Astrocyte (in vitro differentiated cells and primary cell): Measurements from ENCODE around the gene LDLRAD4. TPM values are rescaled to one million over a fixed set of nuclear protein-coding genes. Genes with fewer than 3 reads are reported as not detected.

Source experiments
- DNase-seq: peaks from one replicate; pipeline ENCODE4 v3.0.0-alpha.2; 2010; ENCODE audit warnings: low read depth
- FAIRE-seq: peaks from 2 replicates; lab custom pipeline; 2011; peaks lifted over from hg19 to GRCh38; lab: Jason Lieb, UNC
- H2AFZ ChIP-seq: 2 replicates; pipeline ENCODE4 v1.6.0; 2012; ENCODE audit warnings: low read depth, low read length, inconsistent platforms
- H3K27ac ChIP-seq: 2 replicates; pipeline ENCODE4 v1.5.1; 2011; ENCODE audit warnings: low read depth, low read length, inconsistent platforms
- H3K27me3 ChIP-seq: 2 replicates; pipeline ENCODE4 v1.6.0; 2011; ENCODE audit warnings: low read length, inconsistent platforms; ENCODE audit not compliant: insufficient read depth
- H3K36me3 ChIP-seq: 2 replicates; pipeline ENCODE4 v1.5.1; 2011; ENCODE audit warnings: low read length, inconsistent platforms; ENCODE audit not compliant: insufficient read depth
- H3K4me1 ChIP-seq: 2 replicates; pipeline ENCODE4 v1.5.1; 2011; ENCODE audit warnings: low read length, inconsistent platforms; ENCODE audit not compliant: insufficient read depth
- H3K4me2 ChIP-seq: 2 replicates; pipeline ENCODE4 v1.6.0; 2012; ENCODE audit warnings: low read length, inconsistent platforms
- H3K4me3 ChIP-seq: 2 replicates; pipeline ENCODE4 v1.5.1; 2011; ENCODE audit warnings: low read depth, mild to moderate bottlenecking, low read length, inconsistent platforms; ENCODE audit not compliant: insufficient read depth
- H3K79me2 ChIP-seq: 2 replicates; pipeline ENCODE4 v1.6.0; 2012; ENCODE audit warnings: mild to moderate bottlenecking, low read length, inconsistent platforms; ENCODE audit not compliant: insufficient read depth
- H3K9ac ChIP-seq: 2 replicates; pipeline ENCODE4 v1.6.0; 2012; ENCODE audit warnings: mild to moderate bottlenecking, low read length, inconsistent platforms
- H3K9me3 ChIP-seq: 2 replicates; pipeline ENCODE4 v1.5.1; 2012; ENCODE audit warnings: low read depth, mild to moderate bottlenecking, low read length, inconsistent platforms; ENCODE audit not compliant: insufficient read depth
- H4K20me1 ChIP-seq: 2 replicates; pipeline ENCODE4 v1.6.0; 2012; ENCODE audit warnings: low read length, inconsistent platforms; ENCODE audit not compliant: insufficient read depth
- H3K27ac Mint-ChIP-seq: one replicate; pipeline ENCODE4 v1.8.0; 2021; ENCODE audit warnings: mild to moderate bottlenecking, mixed read lengths; ENCODE audit not compliant: unreplicated experiment
- H3K27me3 Mint-ChIP-seq: one replicate; pipeline ENCODE4 v1.8.0; 2021; ENCODE audit warnings: low read depth, mixed read lengths; ENCODE audit not compliant: unreplicated experiment
- H3K36me3 Mint-ChIP-seq: one replicate; pipeline ENCODE4 v1.8.0; 2021; ENCODE audit warnings: low read depth, mixed read lengths; ENCODE audit not compliant: unreplicated experiment
- H3K4me1 Mint-ChIP-seq: one replicate; pipeline ENCODE4 v1.8.0; 2021; ENCODE audit warnings: low read depth, mixed read lengths; ENCODE audit not compliant: unreplicated experiment
- H3K4me3 Mint-ChIP-seq: one replicate; pipeline ENCODE4 v1.8.0; 2021; ENCODE audit warnings: mild to moderate bottlenecking, moderate library complexity, mixed read lengths; ENCODE audit not compliant: unreplicated experiment
- H3K9me3 Mint-ChIP-seq: one replicate; pipeline ENCODE4 v1.8.0; 2021; ENCODE audit warnings: mild to moderate bottlenecking, mixed read lengths; ENCODE audit not compliant: unreplicated experiment
- EZH2 ChIP-seq: IDR thresholded peaks from 2 replicates; pipeline ENCODE4 v1.6.1; 2012; ENCODE audit warnings: mild to moderate bottlenecking, low read length, inconsistent platforms; ENCODE audit not compliant: insufficient read depth
- total RNA-seq: library from RNA; stranded (reverse); gene quantifications from 2 replicates; pipeline ENCODE4 v1.2.1, GENCODE V29; 2021
- TF ChIP-seq, protein P1 (sequence below): IDR thresholded peaks from 2 replicates; pipeline ENCODE4 v1.5.1; 2011; ENCODE audit warnings: low read depth, mild to moderate bottlenecking, inconsistent platforms, low read length, moderate library complexity; ENCODE audit not compliant: insufficient read depth

Gene LDLRAD4
- total RNA-seq, 1 donor from 2014 or later, result 26.0 TPM

DNA sequence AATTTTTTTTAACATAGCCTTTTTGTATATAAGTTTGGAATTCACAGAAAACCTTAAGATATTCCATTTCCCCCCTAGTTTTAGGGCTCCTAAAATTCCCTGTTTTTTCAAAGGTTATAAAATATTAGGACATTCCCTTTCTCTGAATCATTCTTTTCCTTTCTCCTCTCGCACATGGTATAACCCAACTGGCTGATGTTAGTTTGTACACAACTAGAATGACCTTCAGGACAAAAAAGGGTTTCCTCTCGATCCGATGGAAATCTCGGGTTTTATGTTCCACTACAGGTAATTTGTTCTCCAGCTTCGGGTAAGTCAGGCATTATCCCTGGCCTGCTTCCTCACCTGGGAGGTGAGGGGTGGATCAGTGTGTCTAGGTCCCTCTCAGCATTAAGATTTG, 215.1 kb downstream of the LDLRAD4 start:
- DNase-seq (no peak), FAIRE-seq (no peak)
- H3K4me3 Mint-ChIP-seq, result no peak overlapping the region
- peaks cover 7% of the 10 kb centered on the region for H3K36me3 Mint-ChIP-seq
- Histone ChIP-seq H3K4me2 (no peak overlapping the region), H3K4me3 (no peak overlapping the region), H3K79me2 (no peaks in the 10 kb centered on the region), H4K20me1 (no peaks in the 10 kb centered on the region), H2AFZ (no peak overlapping the region), H3K27me3 (no peaks in the 10 kb centered on the region), H3K9ac (no peak overlapping the region), H3K9me3 (no peaks in the 10 kb centered on the region), H3K4me1 (peaks cover 26% of the 10 kb centered on the region), H3K27ac (no peak overlapping the region), H3K36me3 (no peaks in the 10 kb centered on the region)
- no peak overlapping the region for H3K27ac Mint-ChIP-seq
- no peak for TF ChIP-seq EZH2
- TF ChIP-seq, protein P1, sequence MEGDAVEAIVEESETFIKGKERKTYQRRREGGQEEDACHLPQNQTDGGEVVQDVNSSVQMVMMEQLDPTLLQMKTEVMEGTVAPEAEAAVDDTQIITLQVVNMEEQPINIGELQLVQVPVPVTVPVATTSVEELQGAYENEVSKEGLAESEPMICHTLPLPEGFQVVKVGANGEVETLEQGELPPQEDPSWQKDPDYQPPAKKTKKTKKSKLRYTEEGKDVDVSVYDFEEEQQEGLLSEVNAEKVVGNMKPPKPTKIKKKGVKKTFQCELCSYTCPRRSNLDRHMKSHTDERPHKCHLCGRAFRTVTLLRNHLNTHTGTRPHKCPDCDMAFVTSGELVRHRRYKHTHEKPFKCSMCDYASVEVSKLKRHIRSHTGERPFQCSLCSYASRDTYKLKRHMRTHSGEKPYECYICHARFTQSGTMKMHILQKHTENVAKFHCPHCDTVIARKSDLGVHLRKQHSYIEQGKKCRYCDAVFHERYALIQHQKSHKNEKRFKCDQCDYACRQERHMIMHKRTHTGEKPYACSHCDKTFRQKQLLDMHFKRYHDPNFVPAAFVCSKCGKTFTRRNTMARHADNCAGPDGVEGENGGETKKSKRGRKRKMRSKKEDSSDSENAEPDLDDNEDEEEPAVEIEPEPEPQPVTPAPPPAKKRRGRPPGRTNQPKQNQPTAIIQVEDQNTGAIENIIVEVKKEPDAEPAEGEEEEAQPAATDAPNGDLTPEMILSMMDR, result no peak
- H3K4me1 Mint-ChIP-seq, result peaks cover 33% of the 10 kb centered on the region
- no peaks in the 10 kb centered on the region for H3K9me3 Mint-ChIP-seq
- no peaks in the 10 kb centered on the region for H3K27me3 Mint-ChIP-seq

DNA sequence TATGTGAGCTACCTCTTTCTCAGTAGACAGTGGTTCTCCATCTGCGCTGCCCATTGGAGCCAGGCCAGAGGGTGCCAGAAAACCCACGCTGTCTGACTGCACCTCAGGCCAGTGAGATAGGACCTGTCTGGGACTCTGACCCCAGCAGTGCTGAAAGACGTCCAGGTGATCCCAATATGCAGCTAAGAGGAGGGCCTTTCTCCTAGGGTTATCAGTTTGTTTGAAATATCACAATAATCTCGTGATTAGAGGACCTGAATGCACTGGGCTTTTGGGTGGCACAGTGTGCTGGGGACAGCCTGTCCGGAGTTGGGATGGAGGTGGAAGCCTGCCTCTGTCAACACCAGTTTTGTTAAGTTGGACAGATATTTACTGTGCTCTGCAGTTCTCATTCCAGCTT, 216.3 kb downstream of the LDLRAD4 start:
- Mint-ChIP-seq H3K4me1 (peaks cover 35% of the 10 kb centered on the region), H3K9me3 (no peaks in the 10 kb centered on the region), H3K4me3 (no peak overlapping the region), H3K27ac (no peak overlapping the region), H3K27me3 (no peaks in the 10 kb centered on the region), H3K36me3 (peaks cover 5% of the 10 kb centered on the region)
- Histone ChIP-seq H3K79me2 (no peaks in the 10 kb centered on the region), H3K9me3 (no peaks in the 10 kb centered on the region), H3K4me3 (no peak overlapping the region), H3K27me3 (no peaks in the 10 kb centered on the region), H3K27ac (peak overlapping the region; percentile 88), H2AFZ (no peak overlapping the region), H4K20me1 (no peaks in the 10 kb centered on the region), H3K4me2 (no peak overlapping the region), H3K4me1 (peaks cover 26% of the 10 kb centered on the region), H3K9ac (no peak overlapping the region), H3K36me3 (no peaks in the 10 kb centered on the region)
- no peak for TF ChIP-seq EZH2
- DNase-seq (no peak), FAIRE-seq (no peak)

DNA sequence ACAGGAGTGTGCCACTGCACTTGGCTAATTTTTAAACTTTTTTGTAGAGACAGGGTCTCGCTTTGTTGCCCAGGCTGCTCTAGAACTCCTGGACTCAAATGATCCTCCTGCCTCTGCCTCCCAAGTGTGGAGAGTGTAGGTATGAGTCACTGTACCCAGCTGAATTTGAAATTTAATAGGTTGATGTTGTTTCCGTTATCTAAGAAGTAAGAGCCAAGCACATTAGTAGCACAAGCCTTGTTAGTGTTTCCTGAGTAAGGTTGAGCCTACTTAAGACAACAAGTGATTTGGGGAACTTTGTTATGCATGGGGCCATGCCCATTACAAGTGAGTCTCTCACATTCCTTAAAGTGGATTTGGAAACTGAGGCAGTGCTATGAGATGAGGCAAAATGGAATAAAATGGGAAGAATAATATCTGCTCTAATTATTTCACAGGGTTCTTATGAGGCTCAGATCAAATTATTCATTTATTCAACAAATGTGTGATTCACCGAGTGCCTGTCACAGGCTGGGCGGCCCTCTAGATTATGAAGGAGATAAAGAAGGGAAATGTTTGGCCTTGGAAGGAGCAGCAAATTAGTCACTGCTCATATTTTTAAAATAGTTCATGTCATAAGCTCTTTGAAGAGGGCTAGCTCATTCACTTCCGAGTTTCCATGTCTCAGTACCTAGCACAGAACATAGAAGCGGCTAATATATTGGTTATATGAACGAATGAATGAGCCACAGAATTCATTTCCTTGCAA, 217.2 kb downstream of the LDLRAD4 start:
- Histone ChIP-seq H4K20me1 (no peaks in the 10 kb centered on the region), H3K79me2 (no peaks in the 10 kb centered on the region), H3K4me2 (peak overlapping the region; percentile 44), H3K27ac (peak overlapping the region; percentile 88), H3K4me1 (peaks cover 26% of the 10 kb centered on the region), H3K27me3 (no peaks in the 10 kb centered on the region), H3K9me3 (no peaks in the 10 kb centered on the region), H3K4me3 (no peak overlapping the region), H2AFZ (no peak overlapping the region), H3K9ac (peak overlapping the region; percentile 44), H3K36me3 (no peaks in the 10 kb centered on the region)
- H3K36me3 Mint-ChIP-seq, result peaks cover 3% of the 10 kb centered on the region
- TF ChIP-seq, protein P1, result no peak
- H3K9me3 Mint-ChIP-seq, result no peaks in the 10 kb centered on the region
- peak overlapping the region; percentile 44 for H3K27ac Mint-ChIP-seq
- H3K27me3 Mint-ChIP-seq, result no peaks in the 10 kb centered on the region
- no peak overlapping the region for H3K4me3 Mint-ChIP-seq
- DNase-seq, result peak; percentile 87
- FAIRE-seq, result peak; percentile 77
- peaks cover 35% of the 10 kb centered on the region for H3K4me1 Mint-ChIP-seq
